NT2/D1 (cell line): ENCODE measurements around the gene N4BP2.

Experiments
- YY1 ChIP-seq: IDR thresholded peaks from 2 replicates; pipeline ENCODE4 v1.6.1; 2011; ENCODE audit not compliant: insufficient read length, insufficient read depth
- ZNF274 ChIP-seq: IDR thresholded peaks from 2 replicates; pipeline ENCODE4 v1.6.1; 2011; ENCODE audit warnings: mild to moderate bottlenecking, low read depth, low read length

- TF ChIP-seq YY1, result no peak
- no peak for TF ChIP-seq ZNF274
Measured at GRCh38 chr4:40177591-40177990, 120.9 kb downstream of the N4BP2 start.
